Keratinocyte (primary cell): Measurements from ENCODE around the gene KIDINS220. TPM values are rescaled to one million over a fixed set of nuclear protein-coding genes. Genes with fewer than 3 reads are reported as not detected.
A peak's percentile ranks its signal among the peaks of the same experiment; 100 is the strongest.

Experiments used
- DNase-seq: peaks from one replicate; pipeline ENCODE4 v3.0.0-alpha.2; 2011; ENCODE audit warnings: low read depth, missing footprints, low spot score
- FAIRE-seq: peaks from 2 replicates; lab custom pipeline; 2011; peaks lifted over from hg19 to GRCh38; lab: Jason Lieb, UNC
- H2AFZ ChIP-seq: 2 replicates; pipeline ENCODE4 v1.6.0; 2012; ENCODE audit warnings: low read length, control low read depth, inconsistent platforms; ENCODE audit not compliant: control insufficient read depth
- H3K27ac ChIP-seq: 2 replicates; pipeline ENCODE4 v1.5.1; 2011; ENCODE audit warnings: low read length; ENCODE audit not compliant: control insufficient read depth, insufficient read depth
- H3K27me3 ChIP-seq: 3 replicates; pipeline ENCODE4 v1.6.0; 2011; ENCODE audit warnings: low read length; ENCODE audit not compliant: control insufficient read depth, insufficient read depth; ENCODE audit errors: extremely low read depth
- H3K36me3 ChIP-seq, 2 experiments: 2 replicates in 1 of 2; 3 replicates in 1 of 2; pipeline ENCODE4 v1.5.1; 2011; ENCODE audit warnings: low read length in 2 of 2, mild to moderate bottlenecking in 1 of 2; ENCODE audit not compliant: control insufficient read depth in 2 of 2, insufficient read depth in 2 of 2; ENCODE audit errors: extremely low read depth in 1 of 2
- H3K4me1 ChIP-seq: 3 replicates; pipeline ENCODE4 v1.5.1; 2011; ENCODE audit warnings: low read length; ENCODE audit not compliant: control insufficient read depth, insufficient read depth; ENCODE audit errors: extremely low read depth
- H3K4me2 ChIP-seq: 3 replicates; pipeline ENCODE4 v1.6.0; 2011; ENCODE audit warnings: low read depth, low read length; ENCODE audit not compliant: control insufficient read depth, insufficient read depth; ENCODE audit errors: extremely low read depth
- H3K4me3 ChIP-seq, 3 experiments: fragments of 200-600 bp in 1 of 3; sonication (generic) in 1 of 3; 2 replicates in 2 of 3; 3 replicates in 1 of 3; pipeline ENCODE4 v1.5.1; 2011 to 2016; ENCODE audit warnings: low read length in 3 of 3, mild to moderate bottlenecking in 3 of 3, control low read depth in 2 of 3, inconsistent platforms in 1 of 3, low read depth in 1 of 3, mixed read lengths in 1 of 3, mixed run types in 1 of 3, moderate library complexity in 1 of 3; ENCODE audit not compliant: control insufficient read depth in 2 of 3, insufficient read depth in 2 of 3; ENCODE audit errors: extremely low read depth in 1 of 3
- H3K79me2 ChIP-seq: 2 replicates; pipeline ENCODE4 v1.6.0; 2012; ENCODE audit warnings: low read length; ENCODE audit not compliant: control insufficient read depth, insufficient read depth
- H3K9ac ChIP-seq: 3 replicates; pipeline ENCODE4 v1.6.0; 2011; ENCODE audit warnings: low read length; ENCODE audit not compliant: control insufficient read depth, insufficient read depth; ENCODE audit errors: extremely low read depth
- H3K9me1 ChIP-seq: 3 replicates; pipeline ENCODE4 v1.6.0; 2011; ENCODE audit warnings: low read length; ENCODE audit not compliant: control insufficient read depth, insufficient read depth; ENCODE audit errors: extremely low read depth
- H3K9me3 ChIP-seq: 2 replicates; pipeline ENCODE4 v1.5.1; 2012; ENCODE audit warnings: low read depth, low read length; ENCODE audit not compliant: control insufficient read depth
- H4K20me1 ChIP-seq: 3 replicates; pipeline ENCODE4 v1.6.0; 2011; ENCODE audit warnings: low read length; ENCODE audit not compliant: control insufficient read depth, insufficient read depth; ENCODE audit errors: extremely low read depth
- CTCF ChIP-seq, 3 experiments: IDR thresholded peaks in 1 of 3; conservative IDR thresholded peaks in 1 of 3; optimal IDR thresholded peaks in 1 of 3; 2 replicates in 2 of 3; 3 replicates in 1 of 3; pipeline versions ENCODE3 to v1.5.1; 2011; ENCODE audit warnings: low read length in 3 of 3, mild to moderate bottlenecking in 3 of 3, moderate library complexity in 2 of 3, control low read depth in 1 of 3, inconsistent platforms in 1 of 3; ENCODE audit not compliant: insufficient read depth in 2 of 3; ENCODE audit errors: extremely low read depth in 1 of 3
- EZH2 ChIP-seq: IDR thresholded peaks from one replicate; pipeline ENCODE4 v1.6.1; 2012; ENCODE audit warnings: inconsistent platforms, mild to moderate bottlenecking, low read length, moderate library complexity
- dilution Hi-C: fragments of 300-500 bp; cut with MboI; formaldehyde crosslinking; loops from one replicate; pipeline ENCODE4 v1.7.0; 2020; ENCODE audit warnings: low sequenced_read_pairs; ENCODE audit not compliant: extremely low pct_ligation_motif_present
- polyA plus RNA-seq, 5 experiments: library from polyadenylated mRNA; depleted of rRNA in 3 of 5; stranded (reverse) in 3 of 5; stranded (forward) in 1 of 5; unstranded in 1 of 5; fragments of >200 nt; gene quantifications; 1 replicate in 1 of 5; 2 replicates in 3 of 5; 3 replicates in 1 of 5; pipeline versions ENCODE4 v1.2.1 to v1.2.3, GENCODE V29; 2011 to 2012; ENCODE audit warnings: missing spikeins in 2 of 5, low read depth in 1 of 5, low replicate concordance in 1 of 5

Gene KIDINS220
- polyA plus RNA-seq, 1 donor (not counting 4 experiments of a cell fraction or from before 2014, with no cell fraction given) = 28.8 TPM

GRCh38 chr2:8767324-8767723, 70.1 kb downstream of the KIDINS220 start:
- no peak for TF ChIP-seq CTCF (optimal IDR thresholded peaks at IDR 0.05 in 1 of 3, IDR thresholded peaks at IDR 0.05 in 1 of 3, conservative IDR thresholded peaks at IDR 0.05 in 1 of 3; ENCODE audit: extremely low read depth in 1 of 3, insufficient read depth in 2 of 3, low read length in 3 of 3)
- TF ChIP-seq EZH2 = no peak
- Histone ChIP-seq H3K9me3 (no peaks in the 10 kb centered on the region), H3K9me1 (no peaks in the 10 kb centered on the region), H3K4me1 (no peaks in the 10 kb centered on the region), H3K4me2 (no peak overlapping the region), H4K20me1 (no peaks in the 10 kb centered on the region), H3K9ac (no peak overlapping the region), H3K27me3 (no peaks in the 10 kb centered on the region), H3K79me2 (no peaks in the 10 kb centered on the region), H3K4me3 (no peak overlapping the region), H3K36me3 (peaks cover 0 to 5% of the 10 kb centered on the region in 2 experiments), H3K27ac (no peak overlapping the region), H2AFZ (no peak overlapping the region)
- DNase-seq = no peak
- dilution Hi-C loops = no loop called here
- FAIRE-seq = no peak

- H3K4me1 ChIP-seq = no peaks in the 10 kb centered on the region
- no peaks in the 10 kb centered on the region for H4K20me1 ChIP-seq
- H3K4me2 ChIP-seq = no peak overlapping the region
- H3K9me1 ChIP-seq = no peaks in the 10 kb centered on the region
- no peak overlapping the region for H2AFZ ChIP-seq
- H3K9ac ChIP-seq = no peak overlapping the region
- no peak for TF ChIP-seq EZH2
- TF ChIP-seq CTCF (optimal IDR thresholded peaks at IDR 0.05 in 1 of 3, IDR thresholded peaks at IDR 0.05 in 1 of 3, conservative IDR thresholded peaks at IDR 0.05 in 1 of 3; ENCODE audit: extremely low read depth in 1 of 3, insufficient read depth in 2 of 3, low read length in 3 of 3) = peak in 2 of 3 experiments; percentile 24 to 52
- no peak overlapping the region for H3K4me3 ChIP-seq
- dilution Hi-C loops = no loop called here
- no peak for FAIRE-seq
- no peak overlapping the region for H3K27ac ChIP-seq
- peaks cover 2% of the 10 kb centered on the region for H3K9me3 ChIP-seq
- H3K27me3 ChIP-seq = no peaks in the 10 kb centered on the region
- H3K79me2 ChIP-seq = no peaks in the 10 kb centered on the region
- peaks cover 0 to 7% of the 10 kb centered on the region in 2 experiments for H3K36me3 ChIP-seq
- DNase-seq = peak; percentile 5
Measured at GRCh38 chr2:8761529-8762164, 75.8 kb downstream of the KIDINS220 start.
